Keratinocyte (primary cell): ENCODE results near the gene YPEL4. TPM values are rescaled to one million over a fixed set of nuclear protein-coding genes. Genes with fewer than 3 reads are reported as not detected.
"Not testable (repeated sequence)": the region's sequence is repeated elsewhere in the genome, so short reads cannot be mapped to it uniquely, and the experiment has no call there.

Source experiments
- DNase-seq: peaks from one replicate; pipeline ENCODE4 v3.0.0-alpha.2; 2011; ENCODE audit warnings: low read depth, missing footprints, low spot score
- FAIRE-seq: peaks from 2 replicates; lab custom pipeline; 2011; peaks lifted over from hg19 to GRCh38; lab: Jason Lieb, UNC
- H2AFZ ChIP-seq: 2 replicates; pipeline ENCODE4 v1.6.0; 2012; ENCODE audit warnings: low read length, control low read depth, inconsistent platforms; ENCODE audit not compliant: control insufficient read depth
- H3K27ac ChIP-seq: 2 replicates; pipeline ENCODE4 v1.5.1; 2011; ENCODE audit warnings: low read length; ENCODE audit not compliant: control insufficient read depth, insufficient read depth
- H3K27me3 ChIP-seq: 3 replicates; pipeline ENCODE4 v1.6.0; 2011; ENCODE audit warnings: low read length; ENCODE audit not compliant: control insufficient read depth, insufficient read depth; ENCODE audit errors: extremely low read depth
- H3K36me3 ChIP-seq, 2 experiments: 2 replicates in 1 of 2; 3 replicates in 1 of 2; pipeline ENCODE4 v1.5.1; 2011; ENCODE audit warnings: low read length in 2 of 2, mild to moderate bottlenecking in 1 of 2; ENCODE audit not compliant: control insufficient read depth in 2 of 2, insufficient read depth in 2 of 2; ENCODE audit errors: extremely low read depth in 1 of 2
- H3K4me1 ChIP-seq: 3 replicates; pipeline ENCODE4 v1.5.1; 2011; ENCODE audit warnings: low read length; ENCODE audit not compliant: control insufficient read depth, insufficient read depth; ENCODE audit errors: extremely low read depth
- H3K4me2 ChIP-seq: 3 replicates; pipeline ENCODE4 v1.6.0; 2011; ENCODE audit warnings: low read depth, low read length; ENCODE audit not compliant: control insufficient read depth, insufficient read depth; ENCODE audit errors: extremely low read depth
- H3K4me3 ChIP-seq, 3 experiments: fragments of 200-600 bp in 1 of 3; sonication (generic) in 1 of 3; 2 replicates in 2 of 3; 3 replicates in 1 of 3; pipeline ENCODE4 v1.5.1; 2011 to 2016; ENCODE audit warnings: low read length in 3 of 3, mild to moderate bottlenecking in 3 of 3, control low read depth in 2 of 3, inconsistent platforms in 1 of 3, low read depth in 1 of 3, mixed read lengths in 1 of 3, mixed run types in 1 of 3, moderate library complexity in 1 of 3; ENCODE audit not compliant: control insufficient read depth in 2 of 3, insufficient read depth in 2 of 3; ENCODE audit errors: extremely low read depth in 1 of 3
- H3K79me2 ChIP-seq: 2 replicates; pipeline ENCODE4 v1.6.0; 2012; ENCODE audit warnings: low read length; ENCODE audit not compliant: control insufficient read depth, insufficient read depth
- H3K9ac ChIP-seq: 3 replicates; pipeline ENCODE4 v1.6.0; 2011; ENCODE audit warnings: low read length; ENCODE audit not compliant: control insufficient read depth, insufficient read depth; ENCODE audit errors: extremely low read depth
- H3K9me1 ChIP-seq: 3 replicates; pipeline ENCODE4 v1.6.0; 2011; ENCODE audit warnings: low read length; ENCODE audit not compliant: control insufficient read depth, insufficient read depth; ENCODE audit errors: extremely low read depth
- H3K9me3 ChIP-seq: 2 replicates; pipeline ENCODE4 v1.5.1; 2012; ENCODE audit warnings: low read depth, low read length; ENCODE audit not compliant: control insufficient read depth
- H4K20me1 ChIP-seq: 3 replicates; pipeline ENCODE4 v1.6.0; 2011; ENCODE audit warnings: low read length; ENCODE audit not compliant: control insufficient read depth, insufficient read depth; ENCODE audit errors: extremely low read depth
- CTCF ChIP-seq, 3 experiments: IDR thresholded peaks in 1 of 3; conservative IDR thresholded peaks in 1 of 3; optimal IDR thresholded peaks in 1 of 3; 2 replicates in 2 of 3; 3 replicates in 1 of 3; pipeline versions ENCODE3 to v1.5.1; 2011; ENCODE audit warnings: low read length in 3 of 3, mild to moderate bottlenecking in 3 of 3, moderate library complexity in 2 of 3, control low read depth in 1 of 3, inconsistent platforms in 1 of 3; ENCODE audit not compliant: insufficient read depth in 2 of 3; ENCODE audit errors: extremely low read depth in 1 of 3
- EZH2 ChIP-seq: IDR thresholded peaks from one replicate; pipeline ENCODE4 v1.6.1; 2012; ENCODE audit warnings: inconsistent platforms, mild to moderate bottlenecking, low read length, moderate library complexity
- dilution Hi-C: fragments of 300-500 bp; cut with MboI; formaldehyde crosslinking; loops from one replicate; pipeline ENCODE4 v1.7.0; 2020; ENCODE audit warnings: low sequenced_read_pairs; ENCODE audit not compliant: extremely low pct_ligation_motif_present
- polyA plus RNA-seq, 5 experiments: library from polyadenylated mRNA; depleted of rRNA in 3 of 5; stranded (reverse) in 3 of 5; stranded (forward) in 1 of 5; unstranded in 1 of 5; fragments of >200 nt; gene quantifications; 1 replicate in 1 of 5; 2 replicates in 3 of 5; 3 replicates in 1 of 5; pipeline versions ENCODE4 v1.2.1 to v1.2.3, GENCODE V29; 2011 to 2012; ENCODE audit warnings: missing spikeins in 2 of 5, low read depth in 1 of 5, low replicate concordance in 1 of 5

YPEL4 gene
- polyA plus RNA-seq, 1 donor (not counting 4 experiments of a cell fraction or from before 2014, with no cell fraction given): not detected

- no peaks in the 10 kb centered on the region for H3K36me3 ChIP-seq
- H3K9me1 ChIP-seq: no peaks in the 10 kb centered on the region
- no peak overlapping the region for H3K4me2 ChIP-seq
- DNase-seq (no peak), FAIRE-seq (no peak)
- no peaks in the 10 kb centered on the region for H3K9me3 ChIP-seq
- H3K27ac ChIP-seq: no peak overlapping the region
- peaks cover 3% of the 10 kb centered on the region for H4K20me1 ChIP-seq
- H3K79me2 ChIP-seq: peaks cover 6% of the 10 kb centered on the region
- peaks cover 23% of the 10 kb centered on the region for H3K4me1 ChIP-seq
- dilution Hi-C loops: no loop called here
- peaks cover 16% of the 10 kb centered on the region for H3K27me3 ChIP-seq
- no peak overlapping the region for H3K4me3 ChIP-seq
- no peak overlapping the region for H2AFZ ChIP-seq
- no peak overlapping the region for H3K9ac ChIP-seq
- TF ChIP-seq EZH2 (no peak), CTCF (optimal IDR thresholded peaks at IDR 0.05 in 1 of 3, IDR thresholded peaks at IDR 0.05 in 1 of 3, conservative IDR thresholded peaks at IDR 0.05 in 1 of 3; ENCODE audit: extremely low read depth in 1 of 3, insufficient read depth in 2 of 3, low read length in 3 of 3) (no peak)
Observed at GRCh38 chr11:57653163-57653562, 3.5 kb upstream of the YPEL4 start.

DNA sequence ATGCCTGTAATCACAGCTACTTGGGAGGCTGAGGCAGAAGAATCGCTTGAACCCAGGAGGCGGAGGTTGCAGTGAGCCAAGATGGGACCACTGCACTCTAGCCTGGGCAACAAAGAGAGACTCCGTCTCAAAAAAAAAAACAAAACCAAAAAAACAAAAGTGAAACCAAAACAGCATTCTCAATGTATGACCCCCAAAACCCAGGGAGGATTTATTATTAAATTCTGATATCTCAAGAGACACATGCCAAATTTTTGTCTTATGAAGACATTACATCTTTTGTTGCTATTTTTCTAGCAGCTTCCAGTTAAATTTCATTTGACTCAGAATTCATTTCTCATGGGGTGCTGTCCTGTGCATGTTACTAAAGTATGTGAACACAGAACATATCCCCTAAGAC, 3.0 kb upstream of the YPEL4 start:
- peaks cover 28% of the 10 kb centered on the region for H3K4me1 ChIP-seq
- TF ChIP-seq EZH2 (no peak), CTCF (optimal IDR thresholded peaks at IDR 0.05 in 1 of 3, IDR thresholded peaks at IDR 0.05 in 1 of 3, conservative IDR thresholded peaks at IDR 0.05 in 1 of 3; ENCODE audit: extremely low read depth in 1 of 3, insufficient read depth in 2 of 3, low read length in 3 of 3) (no peak)
- peaks cover 21% of the 10 kb centered on the region for H3K27me3 ChIP-seq
- H2AFZ ChIP-seq: no peak overlapping the region
- H4K20me1 ChIP-seq: peaks cover 8% of the 10 kb centered on the region
- DNase-seq (no peak), FAIRE-seq (no peak)
- no peaks in the 10 kb centered on the region for H3K36me3 ChIP-seq
- no peak overlapping the region for H3K4me3 ChIP-seq
- H3K9ac ChIP-seq: no peak overlapping the region
- dilution Hi-C loops: no loop called here
- H3K9me1 ChIP-seq: no peaks in the 10 kb centered on the region
- H3K79me2 ChIP-seq: peaks cover under 1% of the 10 kb centered on the region
- H3K4me2 ChIP-seq: no peak overlapping the region
- H3K27ac ChIP-seq: no peak overlapping the region
- H3K9me3 ChIP-seq: no peaks in the 10 kb centered on the region

DNA sequence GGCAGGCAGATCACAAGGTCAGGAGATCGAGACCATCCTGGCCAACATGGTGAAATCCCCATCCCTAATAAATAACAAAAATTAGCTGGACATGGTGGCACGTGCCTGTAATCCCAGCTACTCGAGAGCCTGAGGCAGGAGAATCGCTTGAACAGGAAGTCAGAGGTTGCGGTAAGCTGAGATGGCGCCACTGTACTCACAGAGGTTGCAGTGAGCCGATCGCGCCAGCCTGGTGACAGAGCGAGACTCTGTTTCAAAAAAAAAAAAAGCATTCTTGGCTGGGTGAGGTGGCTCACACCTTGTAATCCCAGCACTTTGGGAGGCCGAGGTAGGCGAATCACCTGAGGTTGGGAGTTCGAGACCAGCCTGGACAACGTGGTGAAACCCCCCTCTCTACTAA, 2.5 kb upstream of the YPEL4 start:
- H3K27ac ChIP-seq: not testable (repeated sequence)

More for the DNA sequence above, 2.5 kb upstream of the YPEL4 start:
- H4K20me1 ChIP-seq, H3K36me3 ChIP-seq, H3K9me1 ChIP-seq, H3K79me2 ChIP-seq, H3K4me2 ChIP-seq, H3K4me3 ChIP-seq, dilution Hi-C loops, FAIRE-seq, H3K9me3 ChIP-seq, H2AFZ ChIP-seq, H3K9ac ChIP-seq, DNase-seq: not testable (repeated sequence)
- Histone ChIP-seq H3K4me1 (peaks cover 32% of the 10 kb centered on the region), H3K27me3 (peaks cover 25% of the 10 kb centered on the region)
